Urinary bladder (tissue), 4 donors: ENCODE results near the gene TUT1. TPM values are rescaled to one million over a fixed set of nuclear protein-coding genes. Genes with fewer than 3 reads are reported as not detected.
A peak's percentile ranks its signal among the peaks of the same experiment; 100 is the strongest.
"Not testable (repeated sequence)": the region's sequence is repeated elsewhere in the genome, so short reads cannot be mapped to it uniquely, and the experiment has no call there.

Source experiments
- DNase-seq: peaks from one replicate; pipeline ENCODE4 v3.0.0-alpha.2; 2015; ENCODE audit errors: extremely low spot score
- H3K27ac ChIP-seq: one replicate; pipeline ENCODE4 v1.5.1; 2013; ENCODE audit warnings: low read depth, mild to moderate bottlenecking, moderate library complexity
- H3K36me3 ChIP-seq: one replicate; pipeline ENCODE4 v1.6.1; 2013; ENCODE audit warnings: mild to moderate bottlenecking, moderate library complexity; ENCODE audit not compliant: insufficient read depth
- H3K4me1 ChIP-seq: one replicate; pipeline ENCODE4 v1.6.1; 2013; ENCODE audit warnings: mild to moderate bottlenecking, moderate library complexity; ENCODE audit not compliant: insufficient read depth
- H3K4me3 ChIP-seq: one replicate; pipeline ENCODE4 v1.5.1; 2013; ENCODE audit warnings: low read depth, low read length
- WGBS: extraction: QIAGEN DNeasy Blood & Tissue Kit; methylation state at CpG from one replicate; pipeline ENCODE4 v1.1.7; 2013; 5-methylcytosine and 5-hydroxymethylcytosine counted together
- polyA plus RNA-seq: library from polyadenylated mRNA; stranded (reverse); fragments of 200-250 nt; gene quantifications from one replicate; pipeline ENCODE4 v1.2.3, GENCODE V29; 2013
- total RNA-seq: library from RNA; depleted of rRNA; stranded (reverse); fragments of >200 nt; gene quantifications from one replicate; pipeline ENCODE4 v1.2.3, GENCODE V29; 2014
- donor health status: healthy with polysubstance abuse.
- donor health status: healthy.

The TUT1 gene
- total and polyA plus RNA-seq, 2 donors = 5.1 to 14.3 TPM

- DNase-seq = no peak
- Histone ChIP-seq H3K4me3 (peak overlapping the region; percentile 89), H3K4me1 (no peaks in the 10 kb centered on the region), H3K36me3 (peaks cover 2% of the 10 kb centered on the region), H3K27ac (peak overlapping the region; percentile 96)
- under 1% methylated on average over 30 of the region's 30 CpGs for WGBS
Measured at GRCh38 chr11:62601122-62601371, 9.7 kb upstream of the TUT1 start.

GRCh38 chr11:62600367-62601121, 9.2 kb upstream of the TUT1 start:
- peaks cover 2% of the 10 kb centered on the region for H3K36me3 ChIP-seq
- no peak for DNase-seq
- no peaks in the 10 kb centered on the region for H3K4me1 ChIP-seq
- 2% methylated on average over 26 of the region's 26 CpGs for WGBS
- peak overlapping the region; percentile 96 for H3K27ac ChIP-seq
- H3K4me3 ChIP-seq = peak overlapping the region; percentile 89

- no peak overlapping the region for H3K27ac ChIP-seq
- no peak overlapping the region for H3K4me3 ChIP-seq
- no peaks in the 10 kb centered on the region for H3K4me1 ChIP-seq
- no peak for DNase-seq
- no peaks in the 10 kb centered on the region for H3K36me3 ChIP-seq
- WGBS = 37% methylated on average over 5 of the region's 5 CpGs
Measured at GRCh38 chr11:62599901-62600300, 8.6 kb upstream of the TUT1 start.

GRCh38 chr11:62599069-62599696, 7.9 kb upstream of the TUT1 start:
- H3K36me3 ChIP-seq = no peaks in the 10 kb centered on the region
- H3K4me1 ChIP-seq = no peaks in the 10 kb centered on the region
- no peak overlapping the region for H3K4me3 ChIP-seq
- DNase-seq = peak; percentile 88
- H3K27ac ChIP-seq = no peak overlapping the region
- 35% methylated on average over 7 of the region's 7 CpGs for WGBS

- Histone ChIP-seq H3K36me3 (no peaks in the 10 kb centered on the region), H3K4me1 (no peaks in the 10 kb centered on the region), H3K4me3 (no peak overlapping the region), H3K27ac (no peak overlapping the region)
- 85% methylated on average over 8 of the region's 8 CpGs for WGBS
- no peak for DNase-seq
Measured at GRCh38 chr11:62595124-62595523, 3.8 kb upstream of the TUT1 start.

- H3K27ac ChIP-seq = no peak overlapping the region
Measured at GRCh38 chr11:62593434-62594044, 2.2 kb upstream of the TUT1 start.

GRCh38 chr11:62592989-62593421, 1.7 kb upstream of the TUT1 start:
- WGBS = 73% methylated on average over 8 of the region's 8 CpGs
- no peak for DNase-seq
- Histone ChIP-seq H3K4me3 (no peak overlapping the region), H3K27ac (no peak overlapping the region), H3K4me1 (no peaks in the 10 kb centered on the region), H3K36me3 (no peaks in the 10 kb centered on the region)

More at GRCh38 chr11:62593434-62594044, 2.2 kb upstream of the TUT1 start:
- 50% methylated on average over 13 of the region's 13 CpGs for whole genome bisulfite sequencing
- Histone ChIP-seq H3K4me1 (no peaks in the 10 kb centered on the region), H3K4me3 (no peak overlapping the region), H3K36me3 (no peaks in the 10 kb centered on the region)
- DNase-seq = no peak

- 14% methylated on average over 17 of the region's 17 CpGs for WGBS
- H3K27ac ChIP-seq = peak overlapping the region; percentile 86
- H3K4me3 ChIP-seq = peak overlapping the region; percentile 33
- no peak for DNase-seq
- peaks cover 4% of the 10 kb centered on the region for H3K36me3 ChIP-seq
- no peaks in the 10 kb centered on the region for H3K4me1 ChIP-seq
Measured at GRCh38 chr11:62592146-62592815, 958 bp upstream of the TUT1 start.

DNA sequence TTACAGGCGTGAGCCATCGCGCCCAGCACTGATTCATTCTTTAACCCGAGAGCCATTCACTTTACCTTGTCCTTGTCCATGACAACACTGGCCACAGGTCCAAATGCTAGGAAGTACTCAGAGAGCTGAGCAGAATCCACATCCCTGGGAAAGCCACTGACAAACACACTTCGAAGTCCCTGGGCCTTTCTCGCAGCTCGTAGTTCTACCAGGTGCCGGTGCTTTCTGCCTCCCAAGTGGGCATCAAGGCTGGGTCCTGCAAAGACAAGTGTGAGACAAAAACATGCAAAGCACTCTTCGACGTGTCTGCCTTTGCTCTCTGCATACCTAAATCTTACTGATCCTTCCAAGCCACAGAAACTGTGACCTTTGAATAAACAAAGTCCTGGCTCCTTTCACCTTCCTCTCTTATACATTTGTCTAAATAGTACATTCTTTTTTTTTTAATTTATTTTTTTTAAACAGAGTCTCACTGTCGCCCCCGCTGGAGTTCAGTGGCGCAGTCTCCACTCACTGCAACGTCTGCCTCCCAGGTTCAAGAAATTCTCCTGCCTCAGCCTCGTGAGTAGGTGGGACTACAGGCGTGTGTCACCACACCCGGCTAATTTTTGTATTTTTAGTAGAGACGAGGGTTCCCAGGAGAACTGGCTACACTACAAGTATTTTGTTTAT, 2.2 kb downstream of the TUT1 start:
- 64% methylated on average over 18 of the region's 18 CpGs for WGBS
- DNase-seq = no peak
- Histone ChIP-seq H3K27ac (no peak overlapping the region), H3K4me1 (no peaks in the 10 kb centered on the region), H3K36me3 (peaks cover 5% of the 10 kb centered on the region), H3K4me3 (no peak overlapping the region)

- H3K27ac ChIP-seq, H3K4me1 ChIP-seq, H3K36me3 ChIP-seq, DNase-seq, H3K4me3 ChIP-seq: not testable (repeated sequence)
- WGBS = 95% methylated on average over 7 of the region's 7 CpGs
Measured at GRCh38 chr11:62585356-62585755, 6.0 kb downstream of the TUT1 start.

DNA sequence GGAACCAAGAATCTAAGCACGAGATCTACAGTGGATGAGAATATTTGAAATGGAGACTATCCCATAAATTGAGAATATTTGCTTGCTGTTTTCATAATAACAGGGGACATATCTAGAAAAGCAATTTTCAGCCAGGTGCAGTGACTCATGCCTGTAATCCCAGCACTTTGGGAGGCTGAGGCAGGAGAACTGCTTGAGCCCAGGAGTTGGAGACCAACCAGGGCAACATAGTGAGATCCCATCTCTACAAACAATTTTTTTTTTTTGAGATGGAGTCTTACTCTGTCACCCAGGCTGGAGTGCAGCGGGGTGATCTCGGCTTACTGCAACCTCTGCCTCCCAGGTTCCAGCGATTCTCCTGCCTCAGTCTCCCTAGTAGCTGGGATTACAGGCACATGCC, 9.6 kb downstream of the TUT1 start:
- 97% methylated on average over 4 of the region's 4 CpGs for WGBS
- H3K4me3 ChIP-seq, DNase-seq, H3K36me3 ChIP-seq, H3K4me1 ChIP-seq, H3K27ac ChIP-seq: not testable (repeated sequence)

DNA sequence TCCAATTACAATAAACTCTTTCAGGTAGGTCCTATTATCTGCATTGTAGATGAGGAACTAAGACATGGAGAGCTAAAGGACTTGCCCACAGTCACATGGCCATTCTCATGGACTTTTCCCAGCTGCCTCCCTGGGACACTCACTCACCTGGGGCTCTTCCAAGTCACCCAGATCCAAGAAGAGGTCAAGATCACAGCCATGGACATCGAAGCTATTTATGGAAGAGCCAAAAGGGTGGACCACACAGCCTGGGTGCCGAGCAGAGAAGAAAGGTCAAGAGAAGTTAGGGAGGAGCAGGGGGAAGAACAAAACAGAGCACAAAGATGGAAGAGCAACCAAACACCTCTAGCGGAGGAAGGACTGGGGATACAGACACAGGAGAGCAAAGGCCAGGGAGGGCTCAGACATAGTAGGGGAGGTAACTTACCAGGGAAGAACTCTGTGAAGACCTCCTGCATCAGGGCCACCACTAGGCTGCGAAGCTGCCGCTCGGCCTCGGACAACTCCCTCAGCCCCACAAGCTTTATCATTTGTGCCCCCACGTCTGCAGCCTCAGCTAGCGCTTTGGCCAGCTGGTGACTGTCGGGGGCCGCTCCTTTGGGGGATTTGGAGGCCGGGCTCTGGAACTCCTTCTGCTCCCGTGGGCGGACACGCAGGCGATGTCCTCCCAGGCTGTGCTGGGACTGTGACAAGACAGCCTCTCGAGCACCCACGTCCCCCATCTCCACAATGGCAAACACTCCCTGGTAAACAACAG, 10.2 kb downstream of the TUT1 start:
- Histone ChIP-seq H3K4me1 (no peaks in the 10 kb centered on the region), H3K27ac (no peak overlapping the region), H3K36me3 (peaks cover 5% of the 10 kb centered on the region), H3K4me3 (no peak overlapping the region)
- WGBS = 93% methylated on average over 18 of the region's 18 CpGs
- DNase-seq = no peak

DNA sequence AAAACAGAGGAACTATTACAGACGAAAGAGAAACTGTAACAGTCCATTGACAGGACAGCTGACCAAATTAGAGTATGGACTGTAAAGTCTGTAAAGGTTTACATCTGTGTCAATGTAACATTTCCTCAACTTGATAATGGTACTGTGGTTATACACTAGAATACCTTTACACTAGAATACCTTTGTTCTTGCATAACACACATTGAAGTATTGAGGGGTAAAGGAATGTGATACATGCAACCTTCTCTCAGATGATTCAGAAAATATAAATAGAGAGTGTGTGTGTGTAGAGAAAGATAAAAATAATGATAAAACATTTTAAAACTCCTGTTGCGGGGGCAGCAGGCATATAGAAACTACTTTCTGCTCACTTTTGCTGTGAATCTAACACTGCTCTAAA, 12.1 kb downstream of the TUT1 start:
- WGBS = 87% methylated on average over 2 of the region's 2 CpGs
- DNase-seq = no peak
- H3K27ac ChIP-seq = no peak overlapping the region
- peaks cover 4% of the 10 kb centered on the region for H3K36me3 ChIP-seq
- H3K4me1 ChIP-seq = no peaks in the 10 kb centered on the region
- no peak overlapping the region for H3K4me3 ChIP-seq
